ENCODE data around the gene CPN2.

DNA sequence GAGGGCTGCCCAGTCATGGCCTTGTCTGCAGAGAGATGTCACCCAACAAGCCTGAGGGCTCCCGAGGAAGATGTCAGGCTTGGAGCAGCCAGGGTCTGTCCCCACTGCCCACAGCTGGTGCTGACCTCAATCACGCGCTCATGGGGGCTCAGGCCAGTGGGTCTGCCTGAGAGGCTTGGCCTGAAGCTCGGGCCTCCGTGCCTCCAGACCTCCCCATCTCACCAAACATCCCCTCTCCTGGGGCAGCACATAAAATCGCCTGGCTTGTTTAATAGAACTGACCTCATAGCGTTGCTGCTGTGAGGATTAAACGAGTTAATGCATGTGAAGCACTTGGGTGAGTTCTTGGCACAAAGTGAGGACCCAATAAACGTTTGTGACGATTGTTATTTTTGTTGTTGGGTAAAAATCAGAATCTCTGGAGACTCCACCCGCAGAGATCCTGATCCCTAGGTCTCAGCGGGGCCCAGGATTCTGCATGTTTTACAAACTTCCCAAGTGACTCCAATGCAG is 14.9 kb upstream of the CPN2 start:
- TF ChIP-seq, protein P1, sequence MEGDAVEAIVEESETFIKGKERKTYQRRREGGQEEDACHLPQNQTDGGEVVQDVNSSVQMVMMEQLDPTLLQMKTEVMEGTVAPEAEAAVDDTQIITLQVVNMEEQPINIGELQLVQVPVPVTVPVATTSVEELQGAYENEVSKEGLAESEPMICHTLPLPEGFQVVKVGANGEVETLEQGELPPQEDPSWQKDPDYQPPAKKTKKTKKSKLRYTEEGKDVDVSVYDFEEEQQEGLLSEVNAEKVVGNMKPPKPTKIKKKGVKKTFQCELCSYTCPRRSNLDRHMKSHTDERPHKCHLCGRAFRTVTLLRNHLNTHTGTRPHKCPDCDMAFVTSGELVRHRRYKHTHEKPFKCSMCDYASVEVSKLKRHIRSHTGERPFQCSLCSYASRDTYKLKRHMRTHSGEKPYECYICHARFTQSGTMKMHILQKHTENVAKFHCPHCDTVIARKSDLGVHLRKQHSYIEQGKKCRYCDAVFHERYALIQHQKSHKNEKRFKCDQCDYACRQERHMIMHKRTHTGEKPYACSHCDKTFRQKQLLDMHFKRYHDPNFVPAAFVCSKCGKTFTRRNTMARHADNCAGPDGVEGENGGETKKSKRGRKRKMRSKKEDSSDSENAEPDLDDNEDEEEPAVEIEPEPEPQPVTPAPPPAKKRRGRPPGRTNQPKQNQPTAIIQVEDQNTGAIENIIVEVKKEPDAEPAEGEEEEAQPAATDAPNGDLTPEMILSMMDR (conservative IDR thresholded peaks at IDR 0.05 in 1 of 2, IDR thresholded peaks at IDR 0.05 in 1 of 2; ENCODE audit: extremely low read depth in 1 of 2, insufficient read depth in 1 of 2, low read depth in 1 of 2, low read length in 2 of 2) = no peak
- no peak for TF ChIP-seq EZH2 (IDR thresholded peaks at IDR 0.05; ENCODE audit: borderline replicate concordance, low read length)

All from mammary epithelial cell (primary cell).